SK-N-SH (cell line): Measurements from ENCODE around the gene G3BP2. TPM values are rescaled to one million over a fixed set of nuclear protein-coding genes. Genes with fewer than 3 reads are reported as not detected.

Source experiments
- CTCF ChIA-PET: fragments of 300-600, 350-600 bp; formaldehyde crosslinking; extraction: SDS; loops from one replicate; lab custom pipeline; 2021; lab: Yijun Ruan, JAX
- POLR2A ChIA-PET: fragments of 350-600 bp; sonication (Branson Sonifier 250); formaldehyde crosslinking; extraction: SDS; loops from one replicate; lab custom pipeline; 2020; ENCODE audit warnings: antibody characterized with exemption, inconsistent platforms; lab: Yijun Ruan, JAX
- DNase-seq: peaks from one replicate; pipeline ENCODE4 v3.0.0; 2012
- H2AFZ ChIP-seq: fragments of 200-600 bp; sonication (generic); 2 replicates; pipeline ENCODE4 v1.8.1; 2016; ENCODE audit warnings: antibody characterized with exemption, mild to moderate bottlenecking, low read depth
- H3F3A ChIP-seq: fragments of 200-600 bp; sonication (generic); replicated peaks from 2 replicates; pipeline ENCODE3; 2016; ENCODE audit warnings: antibody characterized with exemption, mild to moderate bottlenecking; ENCODE audit not compliant: insufficient read depth
- H3K27ac ChIP-seq, 2 experiments: fragments of 200-500 bp in 1 of 2; fragments of 200-600 bp in 1 of 2; sonication (Bioruptor generic) in 1 of 2; sonication (generic), shearing (Covaris generic) in 1 of 2; 2 replicates each; pipeline versions ENCODE4 v1.5.1 to v1.6.1; 2014 to 2016; ENCODE audit warnings: low read depth in 2 of 2, inconsistent platforms in 1 of 2, low read length in 1 of 2, mild to moderate bottlenecking in 1 of 2, mixed read lengths in 1 of 2
- H3K27me3 ChIP-seq: fragments of 200-600 bp; sonication (generic), shearing (Covaris generic); 2 replicates; pipeline ENCODE4 v1.6.1; 2016; ENCODE audit warnings: mixed run types; ENCODE audit not compliant: insufficient read depth
- H3K36me3 ChIP-seq, 2 experiments: fragments of 200-500 bp in 1 of 2; fragments of 200-600 bp in 1 of 2; sonication (Bioruptor generic) in 1 of 2; sonication (generic) in 1 of 2; replicated peaks in 1 of 2; 2 replicates each; pipeline versions ENCODE3 to v1.5.1; 2014 to 2016; ENCODE audit warnings: low read length in 1 of 2, mild to moderate bottlenecking in 1 of 2; ENCODE audit not compliant: insufficient read depth in 2 of 2, control insufficient read depth in 1 of 2
- H3K4me1 ChIP-seq, 2 experiments: fragments of 200-500 bp in 1 of 2; fragments of 200-600 bp in 1 of 2; sonication (Bioruptor generic) in 1 of 2; sonication (generic), shearing (Covaris generic) in 1 of 2; 2 replicates each; pipeline versions ENCODE4 v1.5.1 to v1.6.1; 2014 to 2016; ENCODE audit warnings: low read depth in 1 of 2, low read length in 1 of 2, mixed run types in 1 of 2; ENCODE audit not compliant: insufficient read depth in 2 of 2, control insufficient read depth in 1 of 2
- H3K4me2 ChIP-seq: fragments of 200-600 bp; sonication (generic), shearing (Covaris generic); 2 replicates; pipeline ENCODE4 v1.6.1; 2017; ENCODE audit warnings: mixed run types
- H3K4me3 ChIP-seq, 2 experiments: fragments of 200-500 bp in 1 of 2; fragments of 200-600 bp in 1 of 2; sonication (Bioruptor generic) in 1 of 2; sonication (generic), shearing (Covaris generic) in 1 of 2; 2 replicates each; pipeline versions ENCODE4 v1.5.1 to v1.8.1; 2014 to 2016; ENCODE audit warnings: low read depth in 2 of 2, inconsistent platforms in 1 of 2, low read length in 1 of 2, mild to moderate bottlenecking in 1 of 2, mixed read lengths in 1 of 2, moderate library complexity in 1 of 2
- H3K79me2 ChIP-seq: fragments of 200-600 bp; sonication (generic); 2 replicates; pipeline ENCODE4 v1.8.1; 2017; ENCODE audit warnings: mild to moderate bottlenecking; ENCODE audit not compliant: insufficient read depth
- H3K9ac ChIP-seq: fragments of 200-600 bp; sonication (generic); 2 replicates; pipeline ENCODE4 v1.6.1; 2017; ENCODE audit warnings: mixed run types
- H3K9me2 ChIP-seq: fragments of 200-600 bp; sonication (generic); 2 replicates; pipeline ENCODE4 v1.6.1; 2017; ENCODE audit warnings: mixed run types
- H3K9me3 ChIP-seq: fragments of 200-600 bp; sonication (generic); 2 replicates; pipeline ENCODE4 v1.6.1; 2017; ENCODE audit warnings: mixed run types, mild to moderate bottlenecking, moderate library complexity
- H4K20me1 ChIP-seq: fragments of 200-600 bp; sonication (generic); 2 replicates; pipeline ENCODE4 v1.6.1; 2017; ENCODE audit warnings: mild to moderate bottlenecking, mixed run types; ENCODE audit not compliant: insufficient read depth
- CTCF ChIP-seq: fragments of 200-600 bp; sonication (generic); IDR thresholded peaks from 2 replicates; pipeline ENCODE4 v1.6.1; 2017; ENCODE audit warnings: antibody characterized with exemption, mild to moderate bottlenecking, moderate library complexity
- ELF1 ChIP-seq: IDR thresholded peaks from 2 replicates; pipeline ENCODE4 v1.4.0; 2012
- EP300 ChIP-seq, 2 experiments: IDR thresholded peaks; 2 replicates each; pipeline versions ENCODE4 v1.4.0 to v1.6.1; 2012; ENCODE audit warnings: borderline replicate concordance in 1 of 2, low read depth in 1 of 2, low read length in 1 of 2
- EZH2phosphoT487 ChIP-seq: fragments of 200-600 bp; sonication (generic); IDR thresholded peaks from 2 replicates; pipeline ENCODE4 v1.6.1; 2017; ENCODE audit warnings: low read depth, mixed run types, mild to moderate bottlenecking, antibody characterized with exemption, moderate library complexity, borderline replicate concordance
- GATA2 ChIP-seq: sonication (generic); formaldehyde crosslinking; IDR thresholded peaks from 2 replicates; pipeline ENCODE4 v1.5.0; 2020; ENCODE audit warnings: mild to moderate bottlenecking, missing genetic modification reagents
- JUND ChIP-seq: IDR thresholded peaks from 2 replicates; pipeline ENCODE4 v1.4.0; 2012
- MEF2A ChIP-seq: IDR thresholded peaks from 2 replicates; pipeline ENCODE4 v1.4.0; 2012; ENCODE audit warnings: low read depth, borderline replicate concordance
- MXI1 ChIP-seq: IDR thresholded peaks from 2 replicates; pipeline ENCODE4 v1.6.1; 2012; ENCODE audit warnings: mild to moderate bottlenecking, low read depth, low read length, improper control_type of control experiment
- RXRA ChIP-seq: IDR thresholded peaks from 2 replicates; pipeline ENCODE4 v1.4.0; 2012; ENCODE audit warnings: low read depth, mild to moderate bottlenecking, borderline replicate concordance
- SIN3A ChIP-seq: IDR thresholded peaks from 2 replicates; pipeline ENCODE4 v1.6.1; 2012; ENCODE audit warnings: low read depth, mild to moderate bottlenecking, low read length, moderate library complexity, borderline replicate concordance
- SMC3 ChIP-seq: IDR thresholded peaks from 2 replicates; pipeline ENCODE4 v1.6.1; 2012; ENCODE audit warnings: low read depth, low read length, improper control_type of control experiment
- USF2 ChIP-seq: fragments of 150-350 bp; IDR thresholded peaks from 2 replicates; pipeline ENCODE4 v1.6.1; 2017; ENCODE audit warnings: antibody characterized with exemption, low read length, low read depth, borderline replicate concordance
- WGBS: methylation state at CpG from one replicate; pipeline ENCODE4 v1.1.6; 2017; ENCODE audit warnings: low lambda C conversion rate; 5-methylcytosine and 5-hydroxymethylcytosine counted together
- polyA plus RNA-seq, 3 experiments: library from polyadenylated mRNA; depleted of rRNA; stranded (reverse); fragments of >200 nt; gene quantifications; 2 replicates each; pipeline ENCODE4 v1.2.3, GENCODE V29; 2012
- TF ChIP-seq, protein P1 (sequence below): fragments of 150-350 bp; IDR thresholded peaks from 2 replicates; pipeline ENCODE4 v1.6.1; 2016; ENCODE audit warnings: mild to moderate bottlenecking, low read depth, low read length
- TF ChIP-seq, protein P2 (sequence below): IDR thresholded peaks from 2 replicates; pipeline ENCODE4; 2012

G3BP2 gene
- polyA plus RNA-seq, 1 of the 3 experiments (the other 2 are of a cell fraction) = 35.9 TPM

GRCh38 chr4:75637176-75637575 lies 36.0 kb downstream of the G3BP2 start:
- Histone ChIP-seq H3K27me3 (no peaks in the 10 kb centered on the region), H3K4me3 (no peak overlapping the region), H3K79me2 (no peaks in the 10 kb centered on the region), H3K4me1 (no peaks in the 10 kb centered on the region), H3F3A (peaks cover 8% of the 10 kb centered on the region), H3K27ac (no peak overlapping the region), H3K9me3 (no peaks in the 10 kb centered on the region), H2AFZ (no peak overlapping the region), H4K20me1 (no peaks in the 10 kb centered on the region), H3K9ac (no peak overlapping the region), H3K36me3 (peaks cover 9 to 16% of the 10 kb centered on the region in 2 experiments), H3K4me2 (no peak overlapping the region), H3K9me2 (no peaks in the 10 kb centered on the region)
- POLR2A ChIA-PET = no interaction called here
- 85% methylated on average over 1 of the region's 1 CpG for WGBS
- no peak for DNase-seq
- CTCF ChIA-PET = interaction anchor here (1.2 kb wide), 1 partner anchor 87 kb away, joined by 3 read pairs; the partner anchor contains the start of gene USO1
- TF ChIP-seq, protein P1, sequence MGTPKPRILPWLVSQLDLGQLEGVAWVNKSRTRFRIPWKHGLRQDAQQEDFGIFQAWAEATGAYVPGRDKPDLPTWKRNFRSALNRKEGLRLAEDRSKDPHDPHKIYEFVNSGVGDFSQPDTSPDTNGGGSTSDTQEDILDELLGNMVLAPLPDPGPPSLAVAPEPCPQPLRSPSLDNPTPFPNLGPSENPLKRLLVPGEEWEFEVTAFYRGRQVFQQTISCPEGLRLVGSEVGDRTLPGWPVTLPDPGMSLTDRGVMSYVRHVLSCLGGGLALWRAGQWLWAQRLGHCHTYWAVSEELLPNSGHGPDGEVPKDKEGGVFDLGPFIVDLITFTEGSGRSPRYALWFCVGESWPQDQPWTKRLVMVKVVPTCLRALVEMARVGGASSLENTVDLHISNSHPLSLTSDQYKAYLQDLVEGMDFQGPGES = no peak
- TF ChIP-seq MEF2A (no peak), ELF1 (no peak), SIN3A (no peak), MXI1 (no peak), USF2 (no peak), CTCF (no peak), JUND (no peak), SMC3 (no peak), EZH2phosphoT487 (no peak), RXRA (no peak), GATA2 (CRISPR knock-in tag) (no peak), EP300 (IDR thresholded peaks at IDR 0.05; ENCODE audit: borderline replicate concordance in 1 of 2, low read depth in 1 of 2, low read length in 1 of 2) (no peak)
- TF ChIP-seq, protein P2, sequence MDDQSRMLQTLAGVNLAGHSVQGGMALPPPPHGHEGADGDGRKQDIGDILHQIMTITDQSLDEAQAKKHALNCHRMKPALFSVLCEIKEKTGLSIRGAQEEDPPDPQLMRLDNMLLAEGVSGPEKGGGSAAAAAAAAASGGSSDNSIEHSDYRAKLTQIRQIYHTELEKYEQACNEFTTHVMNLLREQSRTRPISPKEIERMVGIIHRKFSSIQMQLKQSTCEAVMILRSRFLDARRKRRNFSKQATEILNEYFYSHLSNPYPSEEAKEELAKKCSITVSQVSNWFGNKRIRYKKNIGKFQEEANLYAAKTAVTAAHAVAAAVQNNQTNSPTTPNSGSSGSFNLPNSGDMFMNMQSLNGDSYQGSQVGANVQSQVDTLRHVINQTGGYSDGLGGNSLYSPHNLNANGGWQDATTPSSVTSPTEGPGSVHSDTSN = no peak
